IPS-11a (cell line): ENCODE results near the gene VSTM1.
"Not testable (repeated sequence)": the region's sequence is repeated elsewhere in the genome, so short reads cannot be mapped to it uniquely, and the experiment has no call there.

Source experiments
- H3K4me3 ChIP-seq: one replicate; pipeline ENCODE4 v1.5.1; 2013; ENCODE audit warnings: low read depth, low read length, control low read depth

VSTM1 gene

DNA sequence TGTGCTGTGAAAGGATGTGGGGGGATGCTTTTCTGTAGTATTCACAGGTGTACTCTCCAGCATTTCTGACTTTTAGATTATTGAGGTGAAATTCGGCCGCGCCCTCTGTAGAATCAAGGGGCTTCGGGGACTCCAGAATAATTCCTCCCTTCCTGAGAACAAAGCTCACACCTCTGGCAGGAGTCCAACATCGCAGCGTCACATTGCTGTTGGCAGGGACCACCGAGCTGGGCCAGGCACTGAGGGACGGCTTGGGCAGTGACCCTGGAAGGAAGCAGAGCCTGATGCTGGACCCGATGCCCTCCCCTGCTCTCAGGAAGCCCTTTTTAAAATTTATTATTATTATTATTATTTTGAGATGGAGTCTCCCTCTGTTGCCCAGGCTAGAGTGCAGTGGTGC is 11.2 kb upstream of the VSTM1 start:
- H3K4me3 ChIP-seq: no peak overlapping the region

GRCh38 chr19:54073829-54074228 is 10.1 kb upstream of the VSTM1 start:
- H3K4me3 ChIP-seq: no peak overlapping the region

GRCh38 chr19:54069470-54069869 is 5.8 kb upstream of the VSTM1 start:
- H3K4me3 ChIP-seq: no peak overlapping the region

DNA sequence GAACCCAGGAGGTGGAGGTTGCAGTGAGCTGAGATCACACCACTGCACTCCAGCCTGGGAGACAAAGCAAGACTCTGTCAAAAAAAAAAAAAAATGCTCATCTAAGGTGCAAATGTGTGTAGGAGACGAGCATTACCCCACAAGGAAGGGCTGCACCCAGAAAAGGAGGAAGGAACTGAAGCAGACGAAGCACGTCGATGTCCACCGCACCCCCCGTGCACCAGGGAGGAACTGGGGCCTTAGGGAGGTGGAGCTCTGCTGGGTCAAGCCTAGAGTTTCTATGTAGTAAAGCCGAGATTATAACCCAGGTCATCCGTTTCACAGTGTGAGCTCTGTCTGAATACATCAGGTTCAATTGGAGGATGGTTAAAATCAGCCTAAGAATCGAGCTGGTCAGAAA is 1.1 kb downstream of the VSTM1 start:
- no peak overlapping the region for H3K4me3 ChIP-seq

DNA sequence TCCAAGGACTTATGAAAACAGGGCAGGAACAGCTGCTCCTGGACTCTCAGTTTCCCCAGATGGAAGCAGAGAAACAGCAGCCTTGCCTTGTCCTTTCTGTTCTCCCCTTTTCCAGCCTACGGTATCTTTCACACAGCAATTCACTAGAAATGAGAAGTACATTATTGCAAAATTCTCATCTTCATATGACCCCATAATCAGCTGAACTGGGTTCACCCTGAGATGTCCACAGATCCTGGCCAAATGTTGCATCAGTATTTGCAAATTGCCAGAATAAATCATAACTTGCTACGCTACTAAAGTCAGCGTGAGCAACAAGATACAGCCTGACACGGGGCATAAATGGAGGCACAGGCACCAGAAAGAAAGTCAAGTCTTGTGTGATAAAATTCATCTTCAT is 16.1 kb downstream of the VSTM1 start:
- H3K4me3 ChIP-seq: no peak overlapping the region

DNA sequence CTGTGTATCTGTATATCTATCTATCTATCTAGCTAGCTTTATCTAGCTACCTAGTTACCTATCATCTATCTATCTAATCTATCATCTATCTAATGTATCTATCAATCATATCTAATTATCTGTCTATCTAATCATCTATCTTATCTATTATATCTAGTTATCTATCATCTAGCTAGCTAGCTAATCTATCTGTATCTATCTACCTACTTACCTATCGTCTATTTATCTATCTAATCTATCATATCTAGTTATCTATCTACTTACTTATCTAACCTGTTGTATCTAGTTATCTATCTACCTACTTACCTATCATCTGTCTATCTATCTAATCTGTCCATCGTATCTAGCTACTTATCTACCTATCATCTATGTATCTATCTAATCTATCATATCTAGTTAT is 17.9 kb downstream of the VSTM1 start:
- no peak overlapping the region for H3K4me3 ChIP-seq

DNA sequence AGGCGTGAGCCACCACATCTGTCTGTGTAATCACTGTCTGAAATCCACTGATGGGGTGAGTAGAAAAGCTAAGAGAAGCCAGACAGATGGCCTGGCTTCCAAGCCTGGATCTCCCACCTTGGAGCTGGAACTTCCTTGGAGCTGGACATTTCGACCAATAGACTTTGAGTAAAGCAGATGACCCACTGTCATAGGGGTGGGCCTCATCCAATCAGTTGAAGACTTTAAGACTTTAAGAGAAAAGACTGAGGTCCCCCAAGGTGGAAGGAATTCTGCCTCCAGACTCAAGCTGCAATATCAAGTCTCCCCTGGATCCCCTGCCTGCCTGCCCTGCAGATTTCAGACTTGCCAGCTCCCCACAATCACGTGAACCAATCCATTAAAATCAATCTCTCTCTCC is 20.7 kb downstream of the VSTM1 start:
- no peak overlapping the region for H3K4me3 ChIP-seq

DNA sequence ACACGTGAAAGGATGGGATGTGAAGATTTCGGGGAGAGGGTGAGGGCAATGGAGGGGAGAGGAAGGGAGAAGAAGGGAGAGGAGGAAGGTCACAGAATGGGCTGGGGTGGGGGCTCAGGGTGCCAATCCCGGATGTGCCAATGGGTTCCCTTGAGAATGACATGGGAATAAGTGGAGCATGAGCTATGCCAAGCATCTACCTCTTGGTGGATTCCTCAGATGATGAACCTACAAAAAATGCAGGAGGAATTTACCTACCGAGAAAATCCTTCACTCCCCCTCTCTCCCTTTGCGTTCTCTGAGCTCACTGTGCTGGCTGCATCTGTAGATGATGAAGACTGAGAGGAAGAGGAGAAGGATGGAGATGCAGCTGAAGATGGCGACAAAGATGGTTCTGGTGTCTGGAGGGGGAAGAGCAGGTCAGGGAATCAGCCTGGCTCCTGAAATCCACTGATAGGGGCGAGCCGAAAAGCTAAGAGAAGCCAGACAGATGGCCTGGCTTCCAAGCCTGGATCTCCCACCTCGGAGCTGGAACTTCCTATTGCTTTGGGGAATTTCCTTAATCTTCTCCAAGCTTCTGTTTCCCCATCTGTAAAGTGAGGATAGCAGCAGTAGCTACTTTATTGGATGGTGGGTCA is 21.6 kb downstream of the VSTM1 start:
- H3K4me3 ChIP-seq: no peak overlapping the region

DNA sequence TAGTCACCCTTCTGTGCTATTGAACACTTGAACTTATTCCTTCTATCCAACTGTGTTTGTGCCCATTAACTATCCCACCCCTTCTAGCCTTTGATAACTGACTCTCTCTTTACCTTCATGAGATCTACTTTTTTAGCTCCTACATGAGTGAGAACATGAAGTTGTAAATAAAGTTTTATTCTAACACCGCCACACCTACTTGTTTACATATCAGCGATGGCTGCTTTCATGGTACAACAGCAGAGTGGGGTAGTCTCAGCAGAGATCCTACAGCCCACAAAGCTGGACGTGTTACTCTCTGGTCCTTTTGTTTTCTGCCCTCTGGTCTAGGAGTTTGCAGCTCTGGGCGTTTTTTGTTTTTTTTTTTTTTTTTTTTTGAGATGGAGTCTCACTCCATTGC is 23.7 kb downstream of the VSTM1 start:
- H3K4me3 ChIP-seq: no peak overlapping the region

DNA sequence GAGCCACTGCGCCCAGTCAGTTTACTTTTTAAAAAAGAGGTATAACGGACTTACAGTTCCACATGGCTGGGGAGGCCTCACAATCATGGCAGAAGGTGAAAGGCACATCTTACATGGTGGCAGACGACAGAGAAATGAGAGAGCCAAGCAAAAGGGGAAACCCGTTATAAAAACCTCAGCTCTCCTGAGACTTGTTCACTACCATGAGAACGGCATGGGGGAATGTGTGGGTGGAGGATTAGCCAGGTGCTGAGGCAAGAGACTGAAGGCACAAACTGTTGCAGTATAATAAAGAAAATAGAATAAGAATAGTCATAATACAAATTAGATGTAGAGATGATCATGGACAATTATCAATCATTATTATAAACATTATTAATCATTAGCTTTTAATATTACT is 27.2 kb downstream of the VSTM1 start:
- H3K4me3 ChIP-seq: not testable (repeated sequence)

GRCh38 chr19:54035215-54036178 is 28.2 kb downstream of the VSTM1 start:
- no peak overlapping the region for H3K4me3 ChIP-seq

DNA sequence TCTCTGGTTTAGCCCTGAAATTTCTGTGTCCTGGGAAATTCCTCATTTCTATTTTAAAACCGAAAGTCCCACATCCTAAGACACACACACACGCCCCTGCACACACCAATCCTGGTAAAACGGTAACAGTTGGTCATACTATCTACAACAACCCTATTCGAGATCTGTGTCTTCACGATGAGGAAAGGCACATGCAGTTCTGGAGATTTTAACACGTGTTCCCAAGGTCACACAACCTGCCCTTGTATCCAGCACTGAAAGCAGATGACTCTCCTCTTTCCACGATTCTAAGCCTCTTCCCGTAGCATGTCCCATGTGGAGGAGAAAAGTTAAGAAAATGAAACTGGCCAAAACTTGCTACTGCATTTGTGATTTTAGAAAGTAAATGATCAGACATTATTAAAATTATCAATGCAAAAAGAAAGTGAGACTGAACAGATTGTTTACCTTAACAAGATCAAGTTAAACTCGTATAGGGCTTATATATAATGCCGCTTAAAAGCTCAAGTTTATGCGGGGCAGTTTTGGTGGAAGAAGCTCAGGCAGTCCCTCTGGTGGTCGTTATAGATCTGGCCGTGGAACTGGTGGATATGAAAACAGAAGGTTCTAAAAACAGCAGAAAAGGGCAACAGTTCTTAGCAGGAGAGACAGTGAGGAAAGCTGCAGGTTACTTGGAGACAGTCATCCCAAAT is 32.7 kb downstream of the VSTM1 start:
- H3K4me3 ChIP-seq: no peak overlapping the region

GRCh38 chr19:54029930-54030490 is 33.7 kb downstream of the VSTM1 start:
- H3K4me3 ChIP-seq: no peak overlapping the region

DNA sequence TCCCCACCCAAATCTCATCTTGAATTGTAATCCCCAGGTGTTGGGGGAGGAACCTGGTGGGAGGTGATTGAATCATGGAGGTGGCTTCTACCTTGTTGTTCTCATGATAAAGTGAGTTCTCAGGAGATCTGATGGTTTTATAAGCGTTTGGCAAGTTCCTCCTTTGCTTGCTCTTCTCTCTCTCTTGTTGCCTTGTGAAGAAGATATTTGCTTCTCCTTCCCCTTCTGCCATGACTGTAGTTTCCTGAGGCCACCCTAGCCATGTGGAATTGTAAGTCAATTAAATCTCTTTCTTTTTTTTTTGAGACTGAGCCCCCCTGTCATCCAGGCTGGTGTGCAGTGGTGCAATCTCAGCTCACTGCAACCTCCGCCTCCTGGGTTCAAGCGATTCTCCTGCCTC is 34.4 kb downstream of the VSTM1 start:
- H3K4me3 ChIP-seq: no peak overlapping the region

DNA sequence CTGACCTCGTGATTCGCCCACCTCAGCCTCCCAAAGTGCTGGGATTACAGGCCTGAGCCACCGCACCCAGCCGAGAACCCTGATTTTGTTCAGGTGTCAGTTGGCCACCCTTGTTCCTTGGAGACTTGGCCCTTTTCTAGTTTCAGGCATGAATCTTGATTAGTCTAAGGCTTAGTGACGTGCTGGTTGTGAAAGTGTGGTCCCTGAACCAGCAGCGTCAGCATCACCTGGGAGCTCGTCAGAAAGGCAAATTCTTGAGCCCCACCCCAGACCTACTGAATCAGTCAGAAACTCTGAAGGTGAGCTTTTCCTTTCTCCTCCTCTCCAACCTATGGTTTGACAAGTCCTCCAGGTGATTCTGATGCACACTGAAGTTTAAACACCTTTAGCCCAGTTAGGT is 37.0 kb downstream of the VSTM1 start:
- no peak overlapping the region for H3K4me3 ChIP-seq

DNA sequence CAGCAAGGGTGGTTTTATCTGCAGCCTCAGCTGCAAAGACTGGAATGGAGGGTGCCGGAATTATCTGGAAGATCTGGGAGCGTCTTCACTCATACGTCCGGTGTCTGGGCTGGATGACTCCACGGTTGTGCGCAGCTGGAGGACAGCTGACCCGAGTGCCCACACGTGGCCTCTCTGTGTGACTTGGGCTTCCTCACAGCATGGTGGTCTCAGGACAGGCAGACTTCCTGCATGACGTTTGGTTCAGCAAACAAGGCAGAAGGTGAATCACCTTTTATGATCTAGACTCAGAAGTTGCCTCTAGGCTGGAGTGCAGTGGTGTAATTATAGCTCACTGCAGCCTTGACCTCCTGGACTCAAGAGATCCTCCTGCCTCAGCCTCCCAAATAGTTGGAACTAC is 39.0 kb downstream of the VSTM1 start:
- H3K4me3 ChIP-seq: no peak overlapping the region

GRCh38 chr19:54023191-54023590 is 40.5 kb downstream of the VSTM1 start:
- no peak overlapping the region for H3K4me3 ChIP-seq

GRCh38 chr19:54021932-54022331 is 41.8 kb downstream of the VSTM1 start:
- no peak overlapping the region for H3K4me3 ChIP-seq

DNA sequence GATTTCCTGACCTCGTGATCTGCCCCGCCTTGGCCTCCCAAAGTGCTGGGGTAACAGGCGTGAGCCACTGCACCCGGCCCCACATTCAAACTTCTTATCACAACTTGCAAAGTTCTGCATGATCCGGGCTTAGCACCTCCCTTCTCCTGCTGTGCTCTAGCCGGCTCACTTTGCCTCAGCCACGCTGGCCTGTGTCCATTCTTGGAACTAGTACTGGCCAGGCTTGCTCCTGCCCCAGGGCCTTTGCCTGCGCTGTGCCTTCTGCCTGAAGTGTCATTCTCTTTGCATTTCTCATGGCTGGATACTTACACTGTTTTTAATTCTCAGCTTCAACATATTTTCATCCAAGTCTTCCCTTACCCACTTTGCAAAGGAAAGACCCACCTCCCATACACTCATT is 42.3 kb downstream of the VSTM1 start:
- no peak overlapping the region for H3K4me3 ChIP-seq

DNA sequence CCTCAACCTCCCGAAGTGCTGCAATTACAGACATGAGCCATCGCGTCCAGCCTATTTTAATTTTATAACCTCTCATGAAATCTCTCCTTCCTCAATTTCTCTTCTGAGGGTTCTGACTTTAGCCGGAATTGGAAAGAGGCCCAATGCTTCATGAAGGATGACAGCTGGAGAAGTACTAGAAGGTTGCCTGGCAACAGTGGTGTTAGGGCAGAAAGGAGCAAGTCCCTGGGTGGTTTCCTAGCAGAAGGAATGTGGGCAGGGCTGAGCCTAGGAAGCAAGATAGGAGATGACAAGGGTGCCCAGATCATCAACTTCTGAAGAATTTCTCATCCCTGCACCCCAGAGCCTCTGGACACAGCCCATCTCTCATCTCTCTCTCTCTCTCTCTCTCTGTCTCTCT is 46.4 kb downstream of the VSTM1 start:
- no peak overlapping the region for H3K4me3 ChIP-seq

- no peak overlapping the region for H3K4me3 ChIP-seq
These were observed 48.7 kb downstream of the VSTM1 start for GRCh38 chr19:54014920-54015560.
